Measurements from ENCODE around the gene NOP56.

GRCh38 chr20:2698912-2699311 lies 46.5 kb downstream of the NOP56 start:
- no peak for TF ChIP-seq CTCF (conservative IDR thresholded peaks at IDR 0.05 in 1 of 2, IDR thresholded peaks at IDR 0.05 in 1 of 2; ENCODE audit: extremely low read depth in 1 of 2, insufficient read depth in 1 of 2, low read depth in 1 of 2, low read length in 2 of 2)
- no peak for TF ChIP-seq EZH2 (IDR thresholded peaks at IDR 0.05; ENCODE audit: borderline replicate concordance, low read length)

Measured in mammary epithelial cell (primary cell).